ENCODE data around the gene MAP1LC3B.
A peak's percentile ranks its signal among the peaks of the same experiment; 100 is the strongest.
"Not testable (repeated sequence)": the region's sequence is repeated elsewhere in the genome, so short reads cannot be mapped to it uniquely, and the experiment has no call there.

MAP1LC3B gene

DNA sequence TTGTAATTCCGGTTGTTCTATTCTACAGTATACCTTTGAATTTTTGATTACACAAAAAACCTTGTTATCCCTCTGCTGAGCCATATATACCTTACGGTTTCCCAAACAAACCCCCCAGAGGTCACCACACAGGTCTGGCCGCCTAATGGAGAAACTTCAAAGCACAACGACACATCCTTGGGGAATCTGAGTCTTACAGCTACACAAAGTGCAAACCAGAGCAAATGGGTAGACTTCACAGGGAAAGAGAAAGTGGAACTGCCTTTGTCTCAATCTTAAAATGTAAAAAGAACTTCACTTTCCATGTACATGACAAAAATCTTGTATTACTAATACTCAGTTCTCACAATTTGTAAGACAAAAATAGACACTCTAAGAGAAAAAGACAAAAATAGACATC lies 11.3 kb upstream of the MAP1LC3B start:
- no peak overlapping the region for H2BK120ac ChIP-seq (ENCODE audit: low read depth, low read length)
- no peak overlapping the region for H3K56ac ChIP-seq (ENCODE audit: low read length)
- no peak overlapping the region for H2BK15ac ChIP-seq (replicated peaks; ENCODE audit: low read depth)
- H3K4ac ChIP-seq (ENCODE audit: low read depth, low read length) = no peak overlapping the region
- no peak overlapping the region for H2BK5ac ChIP-seq (ENCODE audit: low read length)
- H3K9ac ChIP-seq (ENCODE audit: low read length) = no peak overlapping the region
- no peak overlapping the region for H4K8ac ChIP-seq (ENCODE audit: low read depth, low read length)
- no CpG with 5 or more reads among the region's 4 CpGs for WGBS (ENCODE audit: extremely low coverage, insufficient coverage, low lambda C conversion rate)
- H4K5ac ChIP-seq (ENCODE audit: low read length) = no peak overlapping the region
- H3K36me3 ChIP-seq (ENCODE audit: control insufficient read depth, insufficient read depth, low read length) = no peaks in the 10 kb centered on the region
- peaks cover 15% of the 10 kb centered on the region for H3K79me2 ChIP-seq (ENCODE audit: control insufficient read depth, insufficient read depth, low read length)
- no peak overlapping the region for H3K18ac ChIP-seq (ENCODE audit: low read length)
- no peak overlapping the region for H3K4me2 ChIP-seq (ENCODE audit: low read length)
- H3K23ac ChIP-seq (ENCODE audit: low read length) = no peak overlapping the region
- no peaks in the 10 kb centered on the region for H3K27me3 ChIP-seq (ENCODE audit: insufficient read depth, low read length, poor library complexity)
- H3K4me3 ChIP-seq (ENCODE audit: low read length) = no peak overlapping the region
- DNase-seq = peak; percentile 30
- H3K4me1 ChIP-seq (ENCODE audit: control insufficient read depth, low read depth, low read length) = no peaks in the 10 kb centered on the region
- H3K79me1 ChIP-seq (ENCODE audit: low read length) = peaks cover 14% of the 10 kb centered on the region
- no peak overlapping the region for H3K27ac ChIP-seq (ENCODE audit: low read depth, low read length)
- no peak overlapping the region for H2AK5ac ChIP-seq (ENCODE audit: low read length)

DNA sequence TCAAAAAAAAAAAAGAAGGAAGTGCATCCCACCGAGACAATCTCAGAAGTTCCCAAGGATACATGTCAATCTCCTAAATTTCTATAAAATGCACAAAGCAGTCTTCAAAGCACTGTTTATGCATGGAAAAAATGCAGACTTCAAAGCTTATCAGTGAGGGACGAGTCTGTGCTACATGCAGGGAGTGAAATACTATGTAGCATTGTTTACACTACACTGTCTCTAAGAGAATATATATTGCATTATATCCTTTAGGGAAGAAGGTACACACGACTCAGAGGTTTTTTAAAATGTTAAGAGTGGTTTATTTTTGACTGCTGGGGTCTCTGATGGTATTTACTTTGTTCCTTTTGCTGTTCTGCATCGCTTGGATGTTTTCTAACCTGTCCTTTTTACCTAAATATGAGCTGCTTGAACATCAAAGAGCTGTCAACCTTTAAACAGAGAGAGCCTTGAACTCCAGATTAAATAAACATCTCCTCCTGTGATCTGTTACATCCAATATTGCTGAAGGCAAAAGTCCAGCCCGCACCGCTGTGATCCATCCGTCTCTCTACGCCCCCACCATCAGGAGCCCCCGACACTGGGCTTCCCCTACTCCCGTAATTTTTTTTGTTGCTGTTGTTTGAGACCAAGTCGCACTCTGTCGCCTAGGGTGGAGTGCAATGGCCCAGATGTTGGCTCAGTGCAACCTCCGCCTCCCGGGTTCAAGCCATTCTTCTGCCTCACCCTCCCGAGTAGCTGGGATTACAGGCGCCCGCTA lies 9.9 kb upstream of the MAP1LC3B start:
- Histone ChIP-seq H2AK5ac (ENCODE audit: low read length) (no peak overlapping the region), H3K23ac (ENCODE audit: low read length) (no peak overlapping the region), H3K56ac (ENCODE audit: low read length) (peak overlapping the region; percentile 70), H3K4me3 (ENCODE audit: low read length) (no peak overlapping the region), H3K79me2 (ENCODE audit: control insufficient read depth, insufficient read depth, low read length) (peaks cover 14% of the 10 kb centered on the region), H4K5ac (ENCODE audit: low read length) (no peak overlapping the region), H3K9ac (ENCODE audit: low read length) (peak overlapping the region; percentile 59), H3K18ac (ENCODE audit: low read length) (no peak overlapping the region), H3K4ac (ENCODE audit: low read depth, low read length) (no peak overlapping the region), H3K4me2 (ENCODE audit: low read length) (no peak overlapping the region), H2BK15ac (replicated peaks; ENCODE audit: low read depth) (no peak overlapping the region), H2BK120ac (ENCODE audit: low read depth, low read length) (no peak overlapping the region), H3K36me3 (ENCODE audit: control insufficient read depth, insufficient read depth, low read length) (no peaks in the 10 kb centered on the region), H3K4me1 (ENCODE audit: control insufficient read depth, low read depth, low read length) (no peaks in the 10 kb centered on the region), H2BK5ac (ENCODE audit: low read length) (no peak overlapping the region), H3K79me1 (ENCODE audit: low read length) (peaks cover 11% of the 10 kb centered on the region), H4K8ac (ENCODE audit: low read depth, low read length) (no peak overlapping the region), H3K27ac (ENCODE audit: low read depth, low read length) (no peak overlapping the region), H3K27me3 (ENCODE audit: insufficient read depth, low read length, poor library complexity) (no peaks in the 10 kb centered on the region)
- no CpG with 5 or more reads among the region's 17 CpGs for WGBS (ENCODE audit: extremely low coverage, insufficient coverage, low lambda C conversion rate)
- DNase-seq = no peak

DNA sequence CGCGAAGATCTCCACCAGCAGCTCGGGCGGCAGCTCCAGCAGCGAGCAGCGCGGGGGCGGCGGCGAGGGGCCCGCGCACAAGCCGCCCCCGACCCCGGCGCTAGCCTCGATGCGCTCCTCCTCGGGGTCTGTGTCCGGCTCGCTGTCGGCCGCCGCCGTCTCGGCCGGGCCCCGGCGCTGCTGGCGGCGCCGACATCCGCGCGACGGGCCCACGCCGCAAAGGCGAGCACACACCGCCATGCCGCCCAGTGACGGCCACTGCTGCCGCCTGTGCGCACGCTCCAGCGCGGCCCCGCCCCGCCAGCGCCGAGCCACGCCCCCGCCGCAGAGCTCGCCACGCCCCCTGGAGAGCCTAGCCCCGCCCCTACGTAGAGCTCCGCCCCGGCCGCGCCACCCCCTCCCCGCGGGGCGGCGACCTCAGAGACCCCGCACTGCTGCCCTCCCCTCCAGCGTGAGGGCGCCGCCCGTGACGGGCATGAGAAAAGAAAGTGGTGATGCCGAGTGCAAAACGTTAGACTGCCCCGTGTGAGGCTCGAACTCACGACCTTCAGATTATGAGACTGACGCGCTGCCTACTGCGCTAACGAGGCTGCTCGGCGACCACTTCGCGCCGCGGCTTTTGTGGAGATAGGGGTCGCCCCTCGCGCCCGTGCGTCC lies 8.5 kb upstream of the MAP1LC3B start, which contains the start of gene FBXO31:
TSS of gene FBXO31 (minus strand) at position 272 of the 657 bp plus-strand sequence. CDS start at position 240, 32 bp downstream.
- H3K4me2 ChIP-seq (ENCODE audit: low read length) = peak within 1 kb of the TSS; percentile 62
- H3K79me1 ChIP-seq (ENCODE audit: low read length) = peaks cover 9% of the 10 kb centered on the region
- H3K36me3 ChIP-seq (ENCODE audit: control insufficient read depth, insufficient read depth, low read length) = no peaks in the 10 kb centered on the region
- no peaks in the 10 kb centered on the region for H3K27me3 ChIP-seq (ENCODE audit: insufficient read depth, low read length, poor library complexity)
- no peaks in the 10 kb centered on the region for H3K4me1 ChIP-seq (ENCODE audit: control insufficient read depth, low read depth, low read length)
- H3K4me3 ChIP-seq (ENCODE audit: low read length) = peak within 1 kb of the TSS; percentile 68
- H2AK5ac ChIP-seq (ENCODE audit: low read length) = no peak within 1 kb of the TSS
- H3K4ac ChIP-seq (ENCODE audit: low read depth, low read length) = peak within 1 kb of the TSS; percentile 4
- peak within 1 kb of the TSS; percentile 81 for H3K9ac ChIP-seq (ENCODE audit: low read length)
- peak within 1 kb of the TSS; percentile 58 for H3K27ac ChIP-seq (ENCODE audit: low read depth, low read length)
- no peak within 1 kb of the TSS for H4K5ac ChIP-seq (ENCODE audit: low read length)
- no peak within 1 kb of the TSS for H2BK15ac ChIP-seq (replicated peaks; ENCODE audit: low read depth)
- DNase-seq = peak; percentile 98
- H3K23ac ChIP-seq (ENCODE audit: low read length) = no peak within 1 kb of the TSS
- no peak within 1 kb of the TSS for H2BK120ac ChIP-seq (ENCODE audit: low read depth, low read length)
- H3K18ac ChIP-seq (ENCODE audit: low read length) = peak within 1 kb of the TSS; percentile 43
- no CpG with 5 or more reads among the region's 92 CpGs for whole genome bisulfite sequencing (ENCODE audit: extremely low coverage, insufficient coverage, low lambda C conversion rate)
- peaks cover 14% of the 10 kb centered on the region for H3K79me2 ChIP-seq (ENCODE audit: control insufficient read depth, insufficient read depth, low read length)
- no peak within 1 kb of the TSS for H2BK5ac ChIP-seq (ENCODE audit: low read length)
- H4K8ac ChIP-seq (ENCODE audit: low read depth, low read length) = no peak within 1 kb of the TSS
- H3K56ac ChIP-seq (ENCODE audit: low read length) = peak within 1 kb of the TSS; percentile 92

DNA sequence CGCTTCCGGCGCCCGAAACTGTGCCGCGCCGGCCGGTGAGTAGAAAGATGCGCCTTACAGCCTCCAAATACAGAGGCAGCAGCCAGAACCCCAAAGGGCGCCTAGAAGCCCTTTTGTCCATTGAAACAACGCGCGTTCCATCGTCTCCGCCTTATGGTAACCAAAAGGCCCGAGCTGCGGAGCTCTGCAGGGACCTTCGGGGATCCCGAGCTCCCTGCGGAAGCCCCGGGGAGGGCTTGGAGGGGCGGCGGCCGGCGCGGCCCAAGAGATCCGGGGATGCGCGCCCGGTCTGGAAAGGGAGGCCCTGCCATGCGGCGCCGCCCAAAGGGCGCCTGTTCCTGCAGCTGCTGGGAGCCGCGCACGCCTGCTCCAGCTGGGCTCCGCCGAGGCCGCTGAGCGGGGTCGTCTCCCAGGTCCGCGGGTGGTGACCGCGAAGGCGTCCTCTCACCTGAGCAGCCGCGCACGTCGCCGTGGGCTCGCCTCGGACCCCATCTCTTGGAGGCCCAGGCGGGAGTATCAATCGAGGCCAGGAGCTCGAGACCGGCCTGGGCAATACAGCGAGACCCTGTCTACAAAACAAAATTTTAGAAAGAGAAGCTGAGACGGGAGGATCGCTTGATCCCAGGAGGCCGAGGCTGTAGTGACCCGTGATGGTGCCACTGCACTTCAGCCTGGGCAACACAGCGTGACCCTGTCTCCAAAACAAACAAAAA lies 7.8 kb upstream of the MAP1LC3B start:
- Histone ChIP-seq H3K4ac (ENCODE audit: low read depth, low read length) (peak overlapping the region; percentile 4), H3K4me1 (ENCODE audit: control insufficient read depth, low read depth, low read length) (no peaks in the 10 kb centered on the region), H2AK5ac (ENCODE audit: low read length) (no peak overlapping the region), H3K36me3 (ENCODE audit: control insufficient read depth, insufficient read depth, low read length) (no peaks in the 10 kb centered on the region), H3K4me3 (ENCODE audit: low read length) (peak overlapping the region; percentile 68), H3K4me2 (ENCODE audit: low read length) (peak overlapping the region; percentile 61), H3K23ac (ENCODE audit: low read length) (no peak overlapping the region), H3K9ac (ENCODE audit: low read length) (peak overlapping the region; percentile 81), H3K79me1 (ENCODE audit: low read length) (peaks cover 7% of the 10 kb centered on the region), H3K27ac (ENCODE audit: low read depth, low read length) (peak overlapping the region; percentile 58), H4K5ac (ENCODE audit: low read length) (no peak overlapping the region), H3K56ac (ENCODE audit: low read length) (peak overlapping the region; percentile 92), H4K8ac (ENCODE audit: low read depth, low read length) (no peak overlapping the region), H3K18ac (ENCODE audit: low read length) (no peak overlapping the region), H3K79me2 (ENCODE audit: control insufficient read depth, insufficient read depth, low read length) (peaks cover 11% of the 10 kb centered on the region), H2BK120ac (ENCODE audit: low read depth, low read length) (no peak overlapping the region), H3K27me3 (ENCODE audit: insufficient read depth, low read length, poor library complexity) (no peaks in the 10 kb centered on the region), H2BK15ac (replicated peaks; ENCODE audit: low read depth) (no peak overlapping the region), H2BK5ac (ENCODE audit: low read length) (no peak overlapping the region)
- WGBS (ENCODE audit: extremely low coverage, insufficient coverage, low lambda C conversion rate) = no CpG with 5 or more reads among the region's 64 CpGs
- no peak for DNase-seq

DNA sequence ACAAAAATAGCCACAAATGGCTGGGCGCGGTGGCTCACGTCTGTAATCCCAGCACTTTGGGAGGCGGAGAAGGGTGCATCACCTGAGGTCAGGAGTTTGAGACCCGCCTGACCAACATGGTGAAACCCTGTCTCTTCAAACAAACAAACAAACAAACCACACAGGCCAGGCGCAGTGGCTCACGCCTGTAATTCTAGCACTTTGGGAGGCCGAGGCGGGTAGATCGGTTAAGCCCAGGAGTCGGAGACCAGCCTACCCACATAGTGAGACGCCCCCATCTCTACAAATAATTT lies 7.3 kb upstream of the MAP1LC3B start:
- not testable (repeated sequence) for H3K18ac ChIP-seq (ENCODE audit: low read length); H3K23ac ChIP-seq (ENCODE audit: low read length); DNase-seq; H4K8ac ChIP-seq (ENCODE audit: low read depth, low read length); H2BK120ac ChIP-seq (ENCODE audit: low read depth, low read length); H2BK15ac ChIP-seq (replicated peaks; ENCODE audit: low read depth); H3K36me3 ChIP-seq (ENCODE audit: control insufficient read depth, insufficient read depth, low read length); H3K4ac ChIP-seq (ENCODE audit: low read depth, low read length); H4K5ac ChIP-seq (ENCODE audit: low read length); H3K4me1 ChIP-seq (ENCODE audit: control insufficient read depth, low read depth, low read length); H3K27me3 ChIP-seq (ENCODE audit: insufficient read depth, low read length, poor library complexity); H3K79me1 ChIP-seq (ENCODE audit: low read length); H2BK5ac ChIP-seq (ENCODE audit: low read length); H3K27ac ChIP-seq (ENCODE audit: low read depth, low read length); H2AK5ac ChIP-seq (ENCODE audit: low read length)
- peak overlapping the region; percentile 81 for H3K9ac ChIP-seq (ENCODE audit: low read length)
- peak overlapping the region; percentile 68 for H3K4me3 ChIP-seq (ENCODE audit: low read length)
- peak overlapping the region; percentile 61 for H3K4me2 ChIP-seq (ENCODE audit: low read length)
- peaks cover 11% of the 10 kb centered on the region for H3K79me2 ChIP-seq (ENCODE audit: control insufficient read depth, insufficient read depth, low read length)
- peak overlapping the region; percentile 92 for H3K56ac ChIP-seq (ENCODE audit: low read length)
- no CpG with 5 or more reads among the region's 12 CpGs for WGBS (ENCODE audit: extremely low coverage, insufficient coverage, low lambda C conversion rate)
